Measurements from ENCODE around the gene WNT8B. TPM values are rescaled to one million over a fixed set of nuclear protein-coding genes. Genes with fewer than 3 reads are reported as not detected.

WNT8B gene
- not detected in 2 replicates for total RNA-seq

GRCh38 chr10:100462709-100463108 lies at the start of gene WNT8B:
WNT8B (plus strand) TSS chr10:100463009; CDS start chr10:100463169, 160 bp downstream.
- no peak for DNase-seq (ENCODE audit: low read depth, low spot score)

- no peak for DNase-seq (ENCODE audit: low read depth, low spot score)
These were observed 49.6 kb upstream of the WNT8B start for GRCh38 chr10:100413173-100413572.

- no peak for DNase-seq (ENCODE audit: low read depth, low spot score)
These were observed 42.8 kb upstream of the WNT8B start for GRCh38 chr10:100419911-100420449.

- no peak for DNase-seq (ENCODE audit: low read depth, low spot score)
These were observed 35.4 kb upstream of the WNT8B start for GRCh38 chr10:100427374-100427773.

- DNase-seq (ENCODE audit: low read depth, low spot score) = peak; percentile 67
These were observed 29.3 kb upstream of the WNT8B start for GRCh38 chr10:100433253-100434240.

GRCh38 chr10:100436255-100436654 lies 26.6 kb upstream of the WNT8B start:
- DNase-seq (ENCODE audit: low read depth, low spot score) = no peak

- DNase-seq (ENCODE audit: low read depth, low spot score) = no peak
These were observed 24.0 kb upstream of the WNT8B start for GRCh38 chr10:100438674-100439315.

- no peak for DNase-seq (ENCODE audit: low read depth, low spot score)
These were observed 20.3 kb upstream of the WNT8B start for GRCh38 chr10:100442548-100442947.

- DNase-seq (ENCODE audit: low read depth, low spot score) = no peak
These were observed 16.6 kb upstream of the WNT8B start for GRCh38 chr10:100446130-100446761.

GRCh38 chr10:100447663-100448062 lies 15.1 kb upstream of the WNT8B start:
- no peak for DNase-seq (ENCODE audit: low read depth, low spot score)

GRCh38 chr10:100448951-100449350 lies 13.9 kb upstream of the WNT8B start:
- DNase-seq (ENCODE audit: low read depth, low spot score) = no peak

GRCh38 chr10:100468322-100468721 lies 5.5 kb downstream of the WNT8B start:
- no peak for DNase-seq (ENCODE audit: low read depth, low spot score)

GRCh38 chr10:100468978-100469377 lies 6.2 kb downstream of the WNT8B start:
- DNase-seq (ENCODE audit: low read depth, low spot score) = no peak

GRCh38 chr10:100469756-100470155 lies 6.9 kb downstream of the WNT8B start:
- no peak for DNase-seq (ENCODE audit: low read depth, low spot score)

GRCh38 chr10:100470367-100470766 lies 7.6 kb downstream of the WNT8B start:
- no peak for DNase-seq (ENCODE audit: low read depth, low spot score)

- no peak for DNase-seq (ENCODE audit: low read depth, low spot score)
These were observed 15.2 kb downstream of the WNT8B start for GRCh38 chr10:100477970-100478369.

GRCh38 chr10:100479037-100479436 lies 16.2 kb downstream of the WNT8B start:
- no peak for DNase-seq (ENCODE audit: low read depth, low spot score)

- no peak for DNase-seq (ENCODE audit: low read depth, low spot score)
These were observed 17.2 kb downstream of the WNT8B start for GRCh38 chr10:100480002-100480401.

- peak; percentile 53 for DNase-seq (ENCODE audit: low read depth, low spot score)
These were observed 18.8 kb downstream of the WNT8B start for GRCh38 chr10:100481462-100482081.

- peak; percentile 30 for DNase-seq (ENCODE audit: low read depth, low spot score)
These were observed 19.5 kb downstream of the WNT8B start for GRCh38 chr10:100482181-100482833.

- DNase-seq (ENCODE audit: low read depth, low spot score) = no peak
These were observed 20.0 kb downstream of the WNT8B start for GRCh38 chr10:100482834-100483185.

All from pulmonary artery endothelial cell (primary cell).